Measurements from ENCODE around the gene HNRNPU.

GRCh38 chr1:244833734-244834542 lies 30.4 kb downstream of the HNRNPU start:
- TF ChIP-seq CTCF (IDR thresholded peaks at IDR 0.05) (no peak), ZNF219 (CRISPR knock-in tag; IDR thresholded peaks at IDR 0.05; ENCODE audit: borderline replicate concordance) (no peak), E2F5 (CRISPR knock-in tag; IDR thresholded peaks at IDR 0.05) (no peak), ATF6 (CRISPR knock-in tag; IDR thresholded peaks at IDR 0.05) (no peak), NFE2L1 (CRISPR knock-in tag; IDR thresholded peaks at IDR 0.05) (no peak), SP1 (CRISPR knock-in tag; conservative IDR thresholded peaks at IDR 0.05) (no peak), TEAD4 (CRISPR knock-in tag; IDR thresholded peaks at IDR 0.05) (no peak), ATF3 (CRISPR knock-in tag; conservative IDR thresholded peaks at IDR 0.05) (no peak)

Measured in WTC11 (cell line).